Neural progenitor cell (in vitro differentiated cells): Measurements from ENCODE around the gene KCNH2.

ENCODE experiments used
- EZH2 ChIP-seq: fragments of 200-600 bp; sonication (generic); IDR thresholded peaks from 2 replicates; pipeline ENCODE4 v1.6.1; 2017; ENCODE audit warnings: antibody characterized with exemption, mild to moderate bottlenecking, moderate library complexity
- EZH2phosphoT487 ChIP-seq: fragments of 200-600 bp; sonication (generic); IDR thresholded peaks from 2 replicates; pipeline ENCODE4 v1.6.1; 2017; ENCODE audit warnings: antibody characterized with exemption
- TF ChIP-seq, protein P1 (sequence below): fragments of 200-600 bp; sonication (generic); IDR thresholded peaks from 2 replicates; pipeline ENCODE4 v1.5.1; 2017; ENCODE audit warnings: antibody characterized with exemption, mild to moderate bottlenecking

DNA sequence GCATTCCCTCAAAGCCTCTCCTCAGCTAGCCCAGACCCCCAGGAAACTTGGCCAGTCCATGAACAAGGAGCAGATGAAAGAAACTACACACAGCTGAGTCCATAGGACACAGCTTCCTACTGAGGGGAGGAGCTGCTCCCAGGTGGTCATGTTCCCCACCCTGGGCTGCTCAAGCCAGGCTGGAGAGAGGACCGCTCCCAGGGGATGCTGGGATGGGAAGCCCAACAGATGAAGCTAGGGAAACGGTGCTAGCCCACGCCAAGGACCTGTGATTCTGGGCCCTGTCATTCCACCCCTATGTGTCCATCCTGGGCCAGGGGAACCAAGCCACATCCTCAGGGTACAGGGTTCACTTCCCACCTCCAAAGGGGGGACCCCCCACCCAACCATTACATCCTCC lies 19.0 kb downstream of the KCNH2 start:
- TF ChIP-seq, protein P1, sequence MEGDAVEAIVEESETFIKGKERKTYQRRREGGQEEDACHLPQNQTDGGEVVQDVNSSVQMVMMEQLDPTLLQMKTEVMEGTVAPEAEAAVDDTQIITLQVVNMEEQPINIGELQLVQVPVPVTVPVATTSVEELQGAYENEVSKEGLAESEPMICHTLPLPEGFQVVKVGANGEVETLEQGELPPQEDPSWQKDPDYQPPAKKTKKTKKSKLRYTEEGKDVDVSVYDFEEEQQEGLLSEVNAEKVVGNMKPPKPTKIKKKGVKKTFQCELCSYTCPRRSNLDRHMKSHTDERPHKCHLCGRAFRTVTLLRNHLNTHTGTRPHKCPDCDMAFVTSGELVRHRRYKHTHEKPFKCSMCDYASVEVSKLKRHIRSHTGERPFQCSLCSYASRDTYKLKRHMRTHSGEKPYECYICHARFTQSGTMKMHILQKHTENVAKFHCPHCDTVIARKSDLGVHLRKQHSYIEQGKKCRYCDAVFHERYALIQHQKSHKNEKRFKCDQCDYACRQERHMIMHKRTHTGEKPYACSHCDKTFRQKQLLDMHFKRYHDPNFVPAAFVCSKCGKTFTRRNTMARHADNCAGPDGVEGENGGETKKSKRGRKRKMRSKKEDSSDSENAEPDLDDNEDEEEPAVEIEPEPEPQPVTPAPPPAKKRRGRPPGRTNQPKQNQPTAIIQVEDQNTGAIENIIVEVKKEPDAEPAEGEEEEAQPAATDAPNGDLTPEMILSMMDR = no peak
- no peak for TF ChIP-seq EZH2
- no peak for TF ChIP-seq EZH2phosphoT487
